Activated CD4-positive, CD25-positive, alpha-beta regulatory T cell treated with anti-CD3 and anti-CD28 coated beads, Interleukin-2, amount 50 U/mL, for 72 hours (primary cell): ENCODE results near the gene C12orf57.

Experiments used
- DNase-seq: peaks from one replicate; pipeline ENCODE4 v3.0.0; 2021

Gene C12orf57

DNA sequence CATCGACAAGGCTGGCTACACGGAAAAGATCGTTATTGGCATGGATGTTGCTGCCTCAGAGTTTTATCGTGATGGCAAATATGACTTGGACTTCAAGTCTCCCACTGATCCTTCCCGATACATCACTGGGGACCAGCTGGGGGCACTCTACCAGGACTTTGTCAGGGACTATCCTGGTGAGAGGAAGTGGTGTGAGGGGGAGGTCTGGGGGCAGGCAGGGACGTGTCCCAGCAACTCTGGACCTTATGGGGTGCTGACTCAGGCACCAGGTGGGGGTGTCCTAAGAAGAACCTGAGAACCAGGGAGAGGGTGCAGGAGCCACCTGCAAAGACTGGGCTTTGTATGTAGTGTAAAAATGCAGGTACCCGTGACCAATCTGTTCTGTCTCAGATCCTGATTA is 24.2 kb upstream of the C12orf57 start:
- no peak for DNase-seq

GRCh38 chr12:6921539-6921938 is 22.3 kb upstream of the C12orf57 start:
- DNase-seq, result no peak

GRCh38 chr12:6921996-6922946 is 21.6 kb upstream of the C12orf57 start:
- DNase-seq, result no peak

- no peak for DNase-seq
These were observed 20.7 kb upstream of the C12orf57 start for GRCh38 chr12:6923003-6923732.

- DNase-seq, result no peak
These were observed 20.0 kb upstream of the C12orf57 start for GRCh38 chr12:6923851-6924250.

GRCh38 chr12:6925239-6925539 is 18.6 kb upstream of the C12orf57 start:
- no peak for DNase-seq

DNA sequence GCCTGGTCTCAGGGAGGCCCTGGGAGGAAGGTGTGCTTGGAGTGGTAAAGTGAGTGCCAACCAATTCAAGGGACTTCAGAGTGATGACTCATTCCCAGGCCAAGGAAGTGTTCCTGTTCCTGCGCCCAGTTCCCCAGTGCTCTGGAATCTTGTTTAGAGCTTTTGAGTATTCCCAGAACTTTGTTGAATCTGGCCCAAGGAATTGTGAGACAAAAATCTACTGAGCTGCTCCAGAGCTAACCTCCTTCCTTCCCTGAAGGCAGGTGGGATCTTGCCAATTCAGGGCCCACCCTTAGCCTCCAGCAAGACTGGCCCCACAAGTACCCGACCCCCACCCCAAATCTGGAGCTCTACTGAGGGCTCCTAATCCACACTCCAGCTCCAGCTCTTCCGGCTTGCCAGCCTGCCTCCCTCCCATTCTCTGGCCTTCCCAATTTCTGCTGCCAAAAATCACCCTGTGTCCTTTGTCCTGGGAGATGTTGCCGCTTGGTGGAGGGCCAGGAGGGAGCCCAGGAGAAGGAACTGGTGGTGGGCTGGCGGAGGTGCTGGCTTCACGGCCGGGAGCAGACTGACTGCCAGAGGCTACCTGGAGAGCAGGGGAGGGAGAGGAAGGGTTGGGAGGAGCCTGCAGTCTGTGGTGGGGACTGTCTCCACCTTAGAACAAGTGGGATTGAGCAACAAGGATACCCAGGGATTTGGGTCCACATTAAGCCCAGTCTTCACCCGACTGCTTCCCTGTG is 18.1 kb upstream of the C12orf57 start:
- DNase-seq, result no peak

DNA sequence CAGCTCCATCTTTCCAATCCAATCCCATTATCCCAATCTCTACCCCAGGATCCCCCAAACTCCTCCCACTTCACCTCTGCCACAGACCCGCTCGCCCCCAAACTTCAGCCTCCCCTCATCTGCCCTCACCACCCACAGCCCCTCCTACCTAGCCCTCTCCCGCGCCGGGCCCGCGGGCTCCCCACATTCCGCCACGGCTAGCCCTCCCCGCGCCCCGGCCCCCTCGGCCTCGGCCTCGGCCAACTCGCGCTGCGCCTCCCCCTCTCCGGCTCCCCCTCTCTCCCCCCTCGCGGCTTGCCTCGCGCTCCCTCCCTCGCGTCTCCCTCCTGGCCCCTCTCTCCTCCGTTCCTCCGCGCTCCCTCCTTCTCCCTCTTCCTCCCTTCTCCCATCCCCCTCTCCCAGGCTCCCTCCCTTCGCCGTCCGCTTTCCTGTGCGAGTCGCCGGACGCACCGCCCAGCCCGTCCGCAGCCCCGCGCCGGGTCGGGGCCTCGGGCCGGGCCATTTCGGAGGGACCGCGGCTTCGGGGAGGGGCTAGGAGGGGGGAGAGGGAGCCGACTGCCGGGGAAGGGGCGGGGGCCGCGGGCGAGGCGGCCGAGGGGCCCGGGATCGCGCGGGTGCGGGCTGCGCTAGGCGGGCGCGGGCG is 16.3 kb upstream of the C12orf57 start, which contains the start of gene ATN1:
Gene ATN1 (plus strand): TSS at position 581 of the 643 bp plus-strand sequence. CDS start 6,043 bp downstream, outside the sequence.
- peak; percentile 57 for DNase-seq

DNA sequence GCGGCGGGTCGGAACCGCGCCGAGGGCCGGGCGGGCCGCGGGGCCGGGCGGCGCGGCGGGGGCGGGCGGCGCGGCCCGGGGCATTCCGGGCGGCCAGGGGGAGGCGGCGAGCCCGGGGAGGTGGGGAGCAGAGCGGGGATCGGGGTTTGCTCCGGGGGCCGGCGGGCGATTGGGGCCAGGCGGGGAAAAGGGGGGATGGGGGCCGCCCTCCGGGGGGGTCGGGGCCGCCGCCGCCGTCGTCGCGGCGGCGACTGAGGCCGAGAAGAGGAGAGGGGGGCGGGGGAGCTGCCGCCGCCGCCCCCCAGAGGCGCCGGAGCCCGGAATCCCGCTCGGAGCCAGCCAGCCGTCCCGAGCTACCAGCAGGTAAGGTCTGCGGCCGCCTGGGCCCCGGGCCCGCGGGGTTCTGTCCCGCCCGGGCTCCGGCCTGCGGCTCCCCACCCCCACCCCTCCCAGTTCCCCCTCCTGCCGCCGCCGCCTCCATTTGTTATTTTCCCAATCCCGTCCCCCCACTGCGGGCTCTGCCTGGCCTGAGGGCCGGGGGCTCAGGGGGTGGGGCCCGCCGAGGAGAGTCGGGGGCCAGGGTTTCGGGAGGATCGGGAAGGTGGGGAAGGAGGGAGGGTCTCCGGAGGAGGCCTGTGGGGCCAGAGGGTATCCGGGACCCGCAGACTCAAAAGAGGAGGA is 15.7 kb upstream of the C12orf57 start:
- DNase-seq, result no peak

DNA sequence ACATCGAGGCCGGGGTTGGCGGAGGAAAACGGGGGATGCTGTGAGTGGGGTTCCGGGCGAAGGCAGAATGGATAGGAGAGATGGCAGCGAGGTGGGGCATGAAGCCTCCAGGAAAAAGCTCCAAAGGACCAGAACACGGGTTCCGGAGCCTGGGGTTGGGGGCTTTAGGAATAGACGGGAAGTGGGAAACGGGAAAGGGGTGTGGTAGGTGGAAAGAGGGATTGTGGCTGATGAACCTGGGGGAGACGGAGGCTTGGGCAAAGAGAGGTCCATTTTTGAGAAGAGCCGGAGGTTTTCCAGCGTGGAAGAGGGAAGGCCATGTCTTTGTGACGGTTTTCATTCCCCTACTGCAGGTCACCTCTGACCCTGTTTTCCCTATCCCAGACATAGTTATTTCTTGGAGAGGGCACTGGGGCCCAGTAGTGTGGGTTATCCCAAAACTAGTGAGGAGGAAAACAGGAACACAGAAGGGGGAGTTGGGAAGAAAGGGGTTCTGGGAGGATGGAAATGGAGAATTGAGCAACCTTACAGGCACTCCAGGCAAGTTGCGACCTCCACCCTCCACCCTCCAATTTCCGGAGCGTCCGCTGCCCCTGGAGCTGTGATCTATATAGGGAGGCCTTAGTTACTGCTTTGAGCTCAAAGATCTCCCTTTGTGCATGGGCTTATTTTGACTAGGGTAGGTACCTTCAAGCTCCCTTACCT is 15.0 kb upstream of the C12orf57 start:
- no peak for DNase-seq

DNA sequence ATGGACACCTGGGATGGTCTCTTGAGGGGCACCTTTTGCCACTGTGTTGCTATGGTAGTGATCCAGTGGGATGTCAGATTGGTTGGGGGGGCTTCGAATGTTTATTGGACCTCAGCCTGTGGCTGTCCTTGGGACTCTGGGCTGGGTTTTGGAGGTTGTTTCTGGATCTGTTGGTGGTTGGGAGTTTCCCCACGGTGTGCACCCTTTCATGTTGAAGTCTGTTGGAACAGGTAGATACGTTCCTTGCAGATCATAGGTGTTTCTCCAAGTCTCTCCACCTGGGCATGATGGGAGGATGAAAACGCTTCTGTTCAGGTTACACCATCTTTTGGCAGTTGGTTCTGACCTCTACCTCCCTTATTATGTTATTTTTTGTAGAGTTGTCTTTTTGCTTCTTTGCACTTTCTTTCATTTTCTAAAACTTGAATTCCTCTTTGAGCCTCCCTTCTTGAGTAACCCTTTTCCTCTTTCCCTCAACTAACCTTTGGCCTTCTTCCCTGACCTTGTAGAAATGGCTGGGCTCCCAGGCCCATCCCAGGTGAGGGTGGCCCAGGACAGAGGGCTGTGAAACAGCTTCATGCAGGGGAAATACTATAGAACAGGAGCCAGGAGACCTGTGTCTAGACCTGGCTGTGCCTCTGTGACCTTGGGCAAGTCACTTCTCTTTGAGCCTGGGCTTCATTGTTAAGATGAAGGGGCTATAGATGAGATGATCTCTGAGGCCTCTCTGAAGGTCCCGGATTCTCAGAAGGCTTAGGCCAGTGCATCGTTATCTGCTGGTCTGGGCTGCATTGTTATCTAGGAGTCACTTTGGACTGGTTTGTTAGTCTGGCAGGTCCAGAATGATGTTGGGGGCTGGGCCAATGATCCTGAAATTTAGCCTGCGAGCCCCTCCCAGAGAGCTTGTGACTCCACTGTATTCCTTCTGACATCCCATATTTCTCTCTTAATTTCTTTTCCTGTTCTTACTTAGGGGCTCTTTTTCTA is 14.1 kb upstream of the C12orf57 start:
- DNase-seq, result no peak

GRCh38 chr12:6932766-6933165 is 11.1 kb upstream of the C12orf57 start:
- DNase-seq, result no peak

- no peak for DNase-seq
These were observed 9.7 kb upstream of the C12orf57 start for GRCh38 chr12:6934110-6934509.

DNA sequence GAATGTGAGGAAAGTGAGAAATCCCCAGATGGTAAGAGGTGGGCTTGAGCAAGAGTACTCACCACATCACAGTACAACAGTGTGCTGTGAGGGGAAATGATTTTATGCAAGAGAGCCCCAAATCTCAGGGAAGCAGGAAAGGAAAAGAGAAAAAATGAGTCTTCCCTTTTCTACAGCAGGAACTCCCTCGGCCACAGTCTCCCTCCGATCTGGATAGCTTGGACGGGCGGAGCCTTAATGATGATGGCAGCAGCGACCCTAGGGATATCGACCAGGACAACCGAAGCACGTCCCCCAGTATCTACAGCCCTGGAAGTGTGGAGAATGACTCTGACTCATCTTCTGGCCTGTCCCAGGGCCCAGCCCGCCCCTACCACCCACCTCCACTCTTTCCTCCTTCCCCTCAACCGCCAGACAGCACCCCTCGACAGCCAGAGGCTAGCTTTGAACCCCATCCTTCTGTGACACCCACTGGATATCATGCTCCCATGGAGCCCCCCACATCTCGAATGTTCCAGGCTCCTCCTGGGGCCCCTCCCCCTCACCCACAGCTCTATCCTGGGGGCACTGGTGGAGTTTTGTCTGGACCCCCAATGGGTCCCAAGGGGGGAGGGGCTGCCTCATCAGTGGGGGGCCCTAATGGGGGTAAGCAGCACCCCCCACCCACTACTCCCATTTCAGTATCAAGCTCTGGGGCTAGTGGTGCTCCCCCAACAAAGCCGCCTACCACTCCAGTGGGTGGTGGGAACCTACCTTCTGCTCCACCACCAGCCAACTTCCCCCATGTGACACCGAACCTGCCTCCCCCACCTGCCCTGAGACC is 8.2 kb upstream of the C12orf57 start:
- no peak for DNase-seq

GRCh38 chr12:6936194-6936635 is 7.6 kb upstream of the C12orf57 start:
- no peak for DNase-seq

GRCh38 chr12:6936636-6937480 is 7.0 kb upstream of the C12orf57 start:
- DNase-seq, result peak; percentile 49

GRCh38 chr12:6937481-6938352 is 6.1 kb upstream of the C12orf57 start:
- DNase-seq, result peak; percentile 93
